IMR-90 (cell line): ENCODE data around the gene ANKRD10. TPM values are rescaled to one million over a fixed set of nuclear protein-coding genes. Genes with fewer than 3 reads are reported as not detected.

ENCODE experiments used
- ATAC-seq: fragments of 200-7000 bp; cut with Tn5 transposase; 2 replicates; pipeline ENCODE4 v1.9.1; 2020; ENCODE audit warnings: low read depth, mild to moderate bottlenecking, moderate library complexity
- BruUV-seq: library from RNA; stranded (reverse); fragments of 400-500 nt; replicated peaks from 2 replicates; lab custom pipeline; 2021; lab: Mats Ljungman, UMichigan
- CTCF ChIA-PET: fragments of 300-600 bp; formaldehyde crosslinking; extraction: SDS; loops from one replicate; lab custom pipeline; 2021; ENCODE audit warnings: antibody characterized with exemption; lab: Yijun Ruan, JAX
- POLR2A ChIA-PET: fragments of 300-600 bp; sonication (Branson Sonifier 250); formaldehyde crosslinking; loops from one replicate; lab custom pipeline; 2022; ENCODE audit warnings: antibody characterized with exemption; ENCODE audit not compliant: unreplicated experiment; lab: Charles Lee
- DNase-seq: peaks from one replicate; pipeline ENCODE4 v3.0.0; 2013
- H2AFZ ChIP-seq: replicated peaks from 2 replicates; pipeline ENCODE3; 2013; ENCODE audit warnings: low read length, mild to moderate bottlenecking; ENCODE audit not compliant: poor library complexity
- H2AK5ac ChIP-seq: 2 replicates; pipeline ENCODE4 v1.6.1; 2013; ENCODE audit warnings: low read depth, low read length, inconsistent platforms
- H2AK9ac ChIP-seq: replicated peaks from 2 replicates; pipeline ENCODE3; 2013; ENCODE audit warnings: mild to moderate bottlenecking, low read depth, low read length, moderate library complexity; ENCODE audit not compliant: poor library complexity
- H2BK120ac ChIP-seq: 2 replicates; pipeline ENCODE4 v1.6.1; 2013; ENCODE audit warnings: low read depth, low read length, inconsistent platforms
- H2BK15ac ChIP-seq: 3 replicates; pipeline ENCODE4 v1.6.1; 2013; ENCODE audit warnings: low read depth, low read length, inconsistent platforms
- H2BK20ac ChIP-seq: 2 replicates; pipeline ENCODE4 v1.6.1; 2013; ENCODE audit warnings: low read depth, mild to moderate bottlenecking, inconsistent platforms, low read length, moderate library complexity
- H2BK5ac ChIP-seq: 2 replicates; pipeline ENCODE4 v1.6.1; 2013; ENCODE audit warnings: mild to moderate bottlenecking, low read depth, low read length, inconsistent platforms; ENCODE audit not compliant: poor library complexity, severe bottlenecking
- H3K14ac ChIP-seq: replicated peaks from 2 replicates; pipeline ENCODE4 v1.6.1; 2013; ENCODE audit warnings: low read depth, low read length, inconsistent platforms
- H3K18ac ChIP-seq: 2 replicates; pipeline ENCODE4 v1.6.1; 2013; ENCODE audit warnings: low read depth, low read length, control low read depth
- H3K23ac ChIP-seq: 2 replicates; pipeline ENCODE4 v1.6.1; 2013; ENCODE audit warnings: low read depth, low read length, inconsistent platforms
- H3K27ac ChIP-seq: 2 replicates; pipeline ENCODE4 v1.5.1; 2013; ENCODE audit warnings: mild to moderate bottlenecking, control low read depth, low read length; ENCODE audit not compliant: insufficient read depth
- H3K27me3 ChIP-seq: 2 replicates; pipeline ENCODE4 v1.6.1; 2013; ENCODE audit warnings: low read length; ENCODE audit not compliant: control insufficient read depth, insufficient read depth
- H3K36me3 ChIP-seq: 2 replicates; pipeline ENCODE4 v1.6.1; 2013; ENCODE audit warnings: low read length, mixed read lengths; ENCODE audit not compliant: control insufficient read depth, insufficient read depth
- H3K4ac ChIP-seq: 2 replicates; pipeline ENCODE4 v1.6.1; 2013; ENCODE audit warnings: low read depth, low read length, inconsistent platforms
- H3K4me1 ChIP-seq: 2 replicates; pipeline ENCODE4 v1.6.1; 2013; ENCODE audit warnings: low read length, mixed read lengths; ENCODE audit not compliant: control insufficient read depth, insufficient read depth
- H3K4me2 ChIP-seq: 2 replicates; pipeline ENCODE4 v1.6.1; 2013; ENCODE audit warnings: low read depth, mild to moderate bottlenecking, control low read depth, low read length, moderate library complexity
- H3K4me3 ChIP-seq: 2 replicates; pipeline ENCODE4 v1.5.1; 2013; ENCODE audit warnings: low read depth, mild to moderate bottlenecking, control low read depth, low read length, moderate library complexity; ENCODE audit not compliant: insufficient read depth
- H3K56ac ChIP-seq: 2 replicates; pipeline ENCODE4 v1.6.1; 2013; ENCODE audit warnings: low read length, inconsistent platforms; ENCODE audit not compliant: insufficient read depth; ENCODE audit errors: extremely low read depth
- H3K79me1 ChIP-seq, 2 experiments: 2 replicates each; pipeline ENCODE4 v1.6.1; 2013; ENCODE audit warnings: low read length in 2 of 2, inconsistent platforms in 1 of 2, low read depth in 1 of 2
- H3K9ac ChIP-seq: 2 replicates; pipeline ENCODE4 v1.6.1; 2013; ENCODE audit warnings: low read depth, low read length, control low read depth
- H3K9me1 ChIP-seq: 2 replicates; pipeline ENCODE4 v1.6.1; 2013; ENCODE audit warnings: low read length, inconsistent platforms; ENCODE audit not compliant: insufficient read depth
- H3K9me3 ChIP-seq: 2 replicates; pipeline ENCODE4 v1.6.1; 2013; ENCODE audit warnings: low read length; ENCODE audit not compliant: control insufficient read depth, insufficient read depth
- H4K20me1 ChIP-seq: 2 replicates; pipeline ENCODE4 v1.6.1; 2013; ENCODE audit warnings: low read length, inconsistent platforms; ENCODE audit not compliant: insufficient read depth
- H4K5ac ChIP-seq: 2 replicates; pipeline ENCODE4 v1.6.1; 2013; ENCODE audit warnings: mild to moderate bottlenecking, low read depth, low read length, control low read depth
- H4K8ac ChIP-seq, 2 experiments: 2 replicates each; pipeline ENCODE4 v1.6.1; 2013; ENCODE audit warnings: low read depth in 2 of 2, low read length in 2 of 2, control low read depth in 1 of 2, inconsistent platforms in 1 of 2
- H4K91ac ChIP-seq: 2 replicates; pipeline ENCODE4 v1.6.1; 2013; ENCODE audit warnings: low read depth, low read length, inconsistent platforms; ENCODE audit not compliant: insufficient read depth
- FOS ChIP-seq: fragments of 150-350 bp; IDR thresholded peaks from 2 replicates; pipeline ENCODE4 v1.6.1; 2016; ENCODE audit warnings: low read depth, low read length
- MAZ ChIP-seq: IDR thresholded peaks from 2 replicates; pipeline ENCODE4 v1.6.1; 2012; ENCODE audit warnings: low read depth, mild to moderate bottlenecking, low read length, improper control_type of control experiment, moderate library complexity, borderline replicate concordance
- MXI1 ChIP-seq: IDR thresholded peaks from 2 replicates; pipeline ENCODE4 v1.6.1; 2012; ENCODE audit warnings: low read depth, mild to moderate bottlenecking, low read length, moderate library complexity, borderline replicate concordance
- WGBS, 2 experiments: methylation state at CpG; one replicate each; pipeline versions ENCODE4 v1.1.5 to v1.1.7; 2013; ENCODE audit warnings: missing lambda C conversion rate in 2 of 2; ENCODE audit not compliant: insufficient read length in 1 of 2; ENCODE audit errors: extremely low coverage in 2 of 2; 5-methylcytosine and 5-hydroxymethylcytosine counted together
- dilution Hi-C: fragments of 300-500 bp; cut with HindIII; formaldehyde crosslinking; loops from one replicate; pipeline ENCODE4 v1.14.3; 2018; ENCODE audit warnings: low sequenced_read_pairs; ENCODE audit not compliant: unreplicated experiment
- in situ Hi-C: fragments of 300-500 bp; cut with MboI; formaldehyde crosslinking; loops from 3 replicates; pipeline ENCODE4 v1.14.3; 2019; ENCODE audit warnings: low sequenced_read_pairs, inconsistent platforms, mixed read lengths
- intact Hi-C: fragments of 100-400 bp; cut with micrococcal nuclease; formaldehyde crosslinking; loops from 2 replicates; pipeline ENCODE4 v1.10.0; 2022
- polyA plus RNA-seq, 3 experiments: library from polyadenylated mRNA; depleted of rRNA; stranded (reverse); fragments of >200 nt; gene quantifications; 2 replicates each; pipeline ENCODE4 v1.2.3, GENCODE V29; 2012; ENCODE audit warnings: low replicate concordance in 1 of 3
- total RNA-seq: library from RNA; depleted of rRNA; stranded (reverse); fragments of >200 nt; gene quantifications from 2 replicates; pipeline ENCODE4 v1.2.3, GENCODE V29; 2012

Gene ANKRD10
- total and polyA plus RNA-seq, 2 of the 4 experiments (the other 2 are of a cell fraction): 18.3 to 31.1 TPM

GRCh38 chr13:110924639-110924934 is 9.7 kb upstream of the ANKRD10 start:
- Histone ChIP-seq H3K4ac (no peak overlapping the region), H2BK15ac (no peak overlapping the region), H3K79me1 (no peaks in the 10 kb centered on the region), H2BK5ac (no peak overlapping the region), H2AK9ac (no peak overlapping the region), H3K9me3 (peaks cover 3% of the 10 kb centered on the region; the same call in 1 of the 2 replicates), H3K9ac (no peak overlapping the region), H3K27ac (no peak overlapping the region), H2AK5ac (no peak overlapping the region), H2BK20ac (no peak overlapping the region), H4K5ac (no peak overlapping the region), H3K9me1 (peaks cover 2% of the 10 kb centered on the region; the same call in 1 of the 2 replicates), H3K27me3 (peaks cover 10% of the 10 kb centered on the region), H4K20me1 (no peaks in the 10 kb centered on the region), H4K91ac (no peak overlapping the region), H4K8ac (no peak overlapping the region), H3K4me3 (no peak overlapping the region), H3K36me3 (no peaks in the 10 kb centered on the region), H3K14ac (no peak overlapping the region), H3K4me2 (no peak overlapping the region), H3K4me1 (peaks cover 2% of the 10 kb centered on the region; the same call in 1 of the 2 replicates), H2BK120ac (no peak overlapping the region), H3K18ac (no peak overlapping the region), H3K56ac (no peak overlapping the region), H3K23ac (no peak overlapping the region), H2AFZ (peak overlapping the region; percentile 14)
- in situ Hi-C loops: loop anchor here (10.0 kb wide), 1 partner anchor 120 kb away; no protein-coding TSS in a partner anchor
- dilution Hi-C loops: no loop called here
- BruUV-seq: no TSS peak
- ChIA-PET CTCF (no interaction called here), POLR2A (no interaction called here)
- intact Hi-C loops: no loop called here
- DNase-seq (no peak), ATAC-seq (no peak)
- no peak for TF ChIP-seq MAZ
- TF ChIP-seq MXI1: no peak
- TF ChIP-seq FOS: no peak
- 65% methylated on average over 3 of the region's 4 CpGs; no CpG with 5 or more reads in 1 of the 2 experiments for WGBS, 2 experiments
